K562 (cell line): ENCODE results near the gene UBE2E1. TPM values are rescaled to one million over a fixed set of nuclear protein-coding genes. Genes with fewer than 3 reads are reported as not detected.

Experiments
- BRCA1 ChIP-seq, 2 experiments: fragments of 450-650 bp in 1 of 2; sonication (generic) in 1 of 2; formaldehyde crosslinking in 1 of 2; IDR thresholded peaks; 2 replicates each; pipeline versions ENCODE4 v1.5.0 to v1.6.1; 2017 to 2020; ENCODE audit warnings: mild to moderate bottlenecking in 1 of 2, missing genetic modification reagents in 1 of 2
- BRD4 ChIP-seq: fragments of 200-600 bp; sonication (generic); IDR thresholded peaks from 2 replicates; pipeline ENCODE4 v1.6.1; 2017; ENCODE audit warnings: inconsistent platforms
- BRD9 ChIP-seq: fragments of 450-650 bp; IDR thresholded peaks from 2 replicates; pipeline ENCODE4 v1.6.1; 2018; ENCODE audit warnings: low read depth; ENCODE audit not compliant: partially characterized antibody
- CBX5 ChIP-seq: IDR thresholded peaks from 2 replicates; pipeline ENCODE4 v1.6.1; 2014; ENCODE audit warnings: low read depth, borderline replicate concordance
- CC2D1A ChIP-seq: fragments of 450-650 bp; IDR thresholded peaks from 2 replicates; pipeline ENCODE4 v1.6.1; 2017; ENCODE audit warnings: mild to moderate bottlenecking
- CCNT2 ChIP-seq: IDR thresholded peaks from 2 replicates; pipeline ENCODE4 v1.6.1; 2011; ENCODE audit warnings: borderline replicate concordance, low read depth, mild to moderate bottlenecking, moderate library complexity, mixed read lengths, low read length; ENCODE audit not compliant: insufficient read length; ENCODE audit errors: extremely low read depth
- CGGBP1 ChIP-seq: fragments of 250-450 bp; sonication (Bioruptor Pico); IDR thresholded peaks from 2 replicates; pipeline ENCODE4 v1.9.0; 2021; ENCODE audit warnings: mild to moderate bottlenecking
- CREB3 ChIP-seq: fragments of 450-650 bp; conservative IDR thresholded peaks from 2 replicates; pipeline ENCODE4 v1.6.1; 2016; ENCODE audit warnings: missing genetic modification characterization, low read depth, mild to moderate bottlenecking, missing compliant biosample characterization, moderate library complexity
- EP300 ChIP-seq: IDR thresholded peaks from 2 replicates; pipeline ENCODE4 v1.6.1; 2012; ENCODE audit warnings: low read length, improper control_type of control experiment
- ETS2 ChIP-seq: IDR thresholded peaks from 2 replicates; pipeline ENCODE4 v1.6.1; 2016; ENCODE audit warnings: borderline replicate concordance, missing genetic modification characterization, mild to moderate bottlenecking, moderate library complexity, missing compliant biosample characterization; ENCODE audit not compliant: poor library complexity, severe bottlenecking
- EWSR1 ChIP-seq: fragments of 450-650 bp; IDR thresholded peaks from 2 replicates; pipeline ENCODE4 v1.6.1; 2018; ENCODE audit warnings: borderline replicate concordance, mild to moderate bottlenecking, low read depth, moderate library complexity; ENCODE audit not compliant: partially characterized antibody
- FOXJ2 ChIP-seq: fragments of 200-800 bp; sonication (Bioruptor generic); IDR thresholded peaks from 2 replicates; pipeline ENCODE4 v1.6.1; 2016; ENCODE audit warnings: missing genetic modification characterization, missing compliant biosample characterization
- GABPA ChIP-seq: fragments of 200-800 bp; sonication (Bioruptor generic); conservative IDR thresholded peaks from 2 replicates; pipeline ENCODE4 v1.6.1; 2016; ENCODE audit warnings: low read depth, missing genetic modification characterization, missing compliant biosample characterization
- MEIS2 ChIP-seq: fragments of 450-650 bp; IDR thresholded peaks from 2 replicates; pipeline ENCODE4 v1.6.1; 2014; ENCODE audit warnings: mild to moderate bottlenecking; ENCODE audit not compliant: partially characterized antibody
- NELFE ChIP-seq: IDR thresholded peaks from 2 replicates; pipeline ENCODE4 v1.6.1; 2011; ENCODE audit warnings: mild to moderate bottlenecking; ENCODE audit not compliant: insufficient read depth, insufficient read length
- RERE ChIP-seq: sonication (generic); formaldehyde crosslinking; IDR thresholded peaks from 2 replicates; pipeline ENCODE4 v1.8.0; 2023; ENCODE audit warnings: missing genetic modification reagents, mild to moderate bottlenecking, borderline replicate concordance
- RUNX1 ChIP-seq: sonication (generic); IDR thresholded peaks from 2 replicates; pipeline ENCODE4 v1.6.1; 2016; ENCODE audit warnings: antibody characterized with exemption, low read depth
- SREBF1 ChIP-seq: fragments of 150-350 bp; IDR thresholded peaks from 2 replicates; pipeline ENCODE4 v1.6.1; 2014; ENCODE audit warnings: antibody characterized with exemption, low read depth, low read length, borderline replicate concordance
- SRSF3 ChIP-seq: fragments of 200-400 bp; formaldehyde crosslinking; IDR thresholded peaks from 2 replicates; pipeline ENCODE4 v1.6.1; 2016; ENCODE audit warnings: mild to moderate bottlenecking, low read length, moderate library complexity; ENCODE audit not compliant: insufficient read depth
- ZNF165 ChIP-seq: fragments of 250-450 bp; sonication (Bioruptor Pico); IDR thresholded peaks from 2 replicates; pipeline ENCODE4 v1.4.0; 2020; ENCODE audit warnings: borderline replicate concordance
- ZNF263 ChIP-seq: sonication (generic); formaldehyde crosslinking; IDR thresholded peaks from 2 replicates; pipeline ENCODE4 v1.8.0; 2022; ENCODE audit warnings: mild to moderate bottlenecking, missing genetic modification reagents, borderline replicate concordance
- ZNF785 ChIP-seq: fragments of 250-450 bp; sonication (Bioruptor Pico); IDR thresholded peaks from 2 replicates; pipeline ENCODE4 v1.4.0; 2020; ENCODE audit warnings: mild to moderate bottlenecking
- polyA plus RNA-seq, 8 experiments: library from polyadenylated mRNA; depleted of rRNA in 4 of 8; stranded (reverse) in 5 of 8; unstranded in 3 of 8; fragments of >200 nt; fragmentation: Nextera tagmentation in 2 of 8; fragmentation: Illumina TruSeq in 1 of 8; extraction: Ambion mirVana in 2 of 8; extraction: Trizol in 1 of 8; gene quantifications; 2 replicates each; pipeline versions ENCODE4 v1.2.1 to v1.2.3, GENCODE V29; 2011 to 2014; ENCODE audit warnings: inconsistent platforms in 1 of 8, missing spikeins in 1 of 8
- total RNA-seq, 7 experiments: library from RNA; depleted of rRNA in 6 of 7; stranded (reverse); fragments of >200 nt in 6 of 7; fragmentation: Illumina TruSeq in 2 of 7; extraction: Trizol in 2 of 7; gene quantifications; 2 replicates each; pipeline versions ENCODE4 v1.2.1 to v1.2.3, GENCODE V29; 2011 to 2021; ENCODE audit warnings: low replicate concordance in 1 of 7

The UBE2E1 gene
- total and polyA plus RNA-seq, 9 of the 15 experiments (the other 6 are each of a cell fraction or from before 2014, with no cell fraction given) = 54.4 to 294 (median 165) TPM

- no peak for TF ChIP-seq RERE (CRISPR knock-in tag)
- TF ChIP-seq ZNF785 = no peak
- no peak for TF ChIP-seq CREB3 (tag)
- TF ChIP-seq EWSR1 = no peak
- no peak for TF ChIP-seq GABPA (tag)
- TF ChIP-seq CBX5 = no peak
- TF ChIP-seq ETS2 (tag) = no peak
- TF ChIP-seq EP300 = no peak
- TF ChIP-seq SRSF3 = no peak
- TF ChIP-seq SREBF1 = no peak
- TF ChIP-seq NELFE = no peak
- TF ChIP-seq MEIS2 = peak; percentile 21
- TF ChIP-seq BRCA1 (IDR thresholded peaks at IDR 0.05) = no peak
- TF ChIP-seq BRCA1 (CRISPR knock-in tag; IDR thresholded peaks at IDR 0.05) = no peak
- peak; percentile 3 for TF ChIP-seq CCNT2
- TF ChIP-seq ZNF263 (CRISPR knock-in tag) = no peak
- TF ChIP-seq BRD4 = no peak
- TF ChIP-seq CC2D1A = no peak
- TF ChIP-seq RUNX1 = no peak
- TF ChIP-seq ZNF165 (CRISPR knock-in tag) = no peak
- 0 out of 2 replicates have a peak, but pooled peaks have one; percentile 13 for TF ChIP-seq FOXJ2 (tag)
- no peak for TF ChIP-seq CGGBP1 (CRISPR knock-in tag)
- no peak for TF ChIP-seq BRD9
Measured at GRCh38 chr3:23826382-23827064, 20.8 kb downstream of the UBE2E1 start (continued).
